NCI-H345 (cell line): ENCODE data around the gene EXOG.
"Not testable (repeated sequence)": the region's sequence is repeated elsewhere in the genome, so short reads cannot be mapped to it uniquely, and the experiment has no call there.

Experiments
- DNase-seq: peaks from one replicate; lab custom pipeline; 2025; lab: John Stamatoyannopoulos, UW

The EXOG gene

GRCh38 chr3:38563886-38564270 is 67.7 kb downstream of the EXOG start:
- DNase-seq = no peak

GRCh38 chr3:38564631-38565338 is 68.6 kb downstream of the EXOG start:
- no peak for DNase-seq

GRCh38 chr3:38565339-38566214 is 69.4 kb downstream of the EXOG start:
- DNase-seq = no peak

DNA sequence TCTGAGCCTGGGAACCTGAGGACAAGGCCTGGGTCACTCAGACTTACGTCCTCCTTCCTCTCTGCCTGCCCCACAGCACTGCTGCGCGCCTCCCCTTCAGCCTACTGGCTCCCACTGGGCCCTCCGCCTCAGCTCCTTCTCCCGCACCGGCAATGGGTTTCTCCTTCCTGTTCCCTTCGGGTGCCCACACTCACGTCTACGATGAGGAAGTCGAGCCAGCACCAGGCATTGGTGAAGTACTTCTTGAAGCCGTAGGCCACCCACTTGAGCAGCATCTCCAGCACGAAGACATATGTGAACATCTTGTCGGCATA is 70.0 kb downstream of the EXOG start:
- no peak for DNase-seq

GRCh38 chr3:38566794-38567193 is 70.7 kb downstream of the EXOG start:
- not testable (repeated sequence) for DNase-seq

DNA sequence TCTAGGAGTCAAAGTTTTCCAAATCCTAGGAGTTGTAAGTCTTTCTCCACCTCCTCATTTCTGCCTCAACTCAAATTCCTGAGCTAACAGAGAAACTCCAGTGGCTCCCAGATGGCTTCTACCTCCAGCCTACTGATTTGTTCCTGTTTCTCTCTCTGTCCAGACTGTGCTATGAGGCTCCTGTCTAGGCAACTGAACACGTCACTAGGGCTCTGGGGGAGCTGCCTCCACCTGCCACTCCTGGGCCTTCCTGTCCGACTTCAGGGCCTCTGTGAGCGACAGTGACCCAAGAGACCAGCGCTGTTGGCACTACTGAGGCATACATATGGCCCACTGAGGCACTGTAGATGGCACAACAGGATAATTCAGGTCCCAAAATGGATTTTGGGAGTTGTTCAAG is 71.4 kb downstream of the EXOG start:
- no peak for DNase-seq

DNA sequence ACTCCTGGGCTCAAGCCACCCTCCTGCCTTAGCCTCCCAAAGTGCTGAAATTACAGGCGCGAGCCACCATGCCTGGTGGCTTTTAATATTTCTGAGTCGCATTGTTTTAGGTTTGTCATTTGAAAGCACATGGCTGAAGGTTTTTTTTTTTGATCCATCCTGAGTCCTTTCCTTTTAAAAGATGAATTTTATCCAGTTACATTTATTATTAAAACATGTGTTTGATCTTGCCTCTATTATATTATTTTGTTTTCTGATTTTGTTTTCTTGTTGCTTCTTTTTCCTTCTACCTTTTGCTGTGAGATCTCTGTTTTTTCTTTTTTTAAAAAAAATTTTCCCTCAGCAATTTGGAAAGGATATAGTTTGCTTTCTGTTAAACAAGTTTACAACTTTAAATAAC is 77.0 kb downstream of the EXOG start:
- DNase-seq = no peak

GRCh38 chr3:38573556-38573955 is 77.4 kb downstream of the EXOG start:
- DNase-seq = no peak

DNA sequence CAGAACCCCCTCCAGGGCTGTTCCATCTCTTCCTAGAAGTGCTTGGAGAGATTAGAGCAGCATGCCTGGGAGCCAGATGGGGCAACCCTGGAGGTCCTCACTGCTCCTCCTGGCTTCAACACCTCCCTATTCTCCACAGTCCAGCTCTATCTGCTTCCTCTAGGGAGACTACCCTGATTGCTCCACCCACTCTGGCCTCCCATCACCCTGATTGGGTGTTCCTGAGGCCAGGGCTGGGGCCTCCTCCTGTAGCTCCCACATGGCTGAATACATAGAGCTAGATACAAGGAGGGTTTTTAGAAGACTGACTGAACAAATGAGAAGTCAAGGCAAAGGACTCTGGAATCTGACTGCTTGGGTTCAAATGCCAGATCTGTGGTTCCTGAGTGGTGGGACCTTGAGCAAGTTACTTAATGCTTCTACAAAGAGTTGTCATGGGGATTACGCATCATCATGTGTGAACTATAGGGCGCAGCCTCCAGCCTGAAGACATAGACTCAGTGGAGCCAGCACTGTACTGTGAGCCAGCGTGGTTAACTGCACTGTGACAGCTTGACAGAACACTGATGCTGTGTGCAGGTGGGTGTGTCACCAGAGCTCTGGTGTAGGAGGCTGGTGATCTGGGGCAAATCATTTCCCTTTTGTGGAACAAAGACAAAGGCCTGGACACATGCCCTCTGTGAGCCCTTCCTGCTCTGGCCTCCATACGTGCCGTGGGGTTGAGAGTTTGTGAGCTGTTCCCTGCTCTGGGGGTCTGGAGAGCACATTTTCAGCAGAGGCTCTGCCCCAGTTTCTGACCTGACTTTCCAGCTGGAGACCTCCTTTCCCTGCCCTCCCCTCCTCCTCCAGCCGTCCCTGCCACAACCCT is 78.5 kb downstream of the EXOG start:
- DNase-seq = no peak

- DNase-seq = no peak
Observed at GRCh38 chr3:38575279-38575843, 79.2 kb downstream of the EXOG start.
